GM23248 (cell line): Measurements from ENCODE around the gene YIPF1.

ENCODE experiments used
- EZH2 ChIP-seq: fragments of 200-600 bp; sonication (generic); IDR thresholded peaks from 2 replicates; pipeline ENCODE4 v1.6.1; 2018; ENCODE audit warnings: antibody characterized with exemption, mild to moderate bottlenecking; ENCODE audit not compliant: insufficient read depth, poor library complexity, severe bottlenecking
- EZH2phosphoT487 ChIP-seq: fragments of 200-600 bp; sonication (generic); IDR thresholded peaks from 2 replicates; pipeline ENCODE4 v1.6.1; 2018; ENCODE audit warnings: antibody characterized with exemption, moderate library complexity, mild to moderate bottlenecking, low read depth; ENCODE audit not compliant: insufficient read depth

GRCh38 chr1:53890522-53890941, 935 bp upstream of the YIPF1 start:
- TF ChIP-seq EZH2phosphoT487: no peak
- TF ChIP-seq EZH2: no peak
